SW 1271 (cell line): ENCODE results near the gene FERMT2.

Source experiments
- DNase-seq, 2 experiments: peaks; one replicate each; lab custom pipeline; 2025; lab: John Stamatoyannopoulos, UW

Gene FERMT2

GRCh38 chr14:52824462-52824861 is 126.4 kb downstream of the FERMT2 start:
- DNase-seq = no peak

- DNase-seq = no peak
Observed at GRCh38 chr14:52821805-52822250, 129.0 kb downstream of the FERMT2 start.

GRCh38 chr14:52808101-52808500 is 142.7 kb downstream of the FERMT2 start:
- DNase-seq = no peak
